WTC11 (cell line): ENCODE results near the gene LARP1.

Experiments used
- CBFB ChIP-seq: sonication (generic); formaldehyde crosslinking; IDR thresholded peaks from 2 replicates; pipeline ENCODE4 v1.8.1; 2022; ENCODE audit warnings: mild to moderate bottlenecking, low read depth, missing genetic modification reagents
- CTCF ChIP-seq: fragments of 200-600 bp; IDR thresholded peaks from 2 replicates; pipeline ENCODE4 v1.8.0; 2022; ENCODE audit warnings: antibody characterized with exemption
- FOXJ3 ChIP-seq: sonication (generic); formaldehyde crosslinking; IDR thresholded peaks from 2 replicates; pipeline ENCODE4 v1.9.0; 2021; ENCODE audit warnings: missing genetic modification reagents, mild to moderate bottlenecking, borderline replicate concordance
- MAX ChIP-seq: sonication (generic); formaldehyde crosslinking; IDR thresholded peaks from 2 replicates; pipeline ENCODE4 v1.8.0; 2022; ENCODE audit warnings: mild to moderate bottlenecking, missing genetic modification reagents
- NFE2L1 ChIP-seq: sonication (generic); formaldehyde crosslinking; IDR thresholded peaks from 2 replicates; pipeline ENCODE4 v1.8.1; 2023; ENCODE audit warnings: missing genetic modification reagents
- SOX15 ChIP-seq: fragments of 250-450 bp; sonication (Bioruptor Pico); IDR thresholded peaks from 2 replicates; pipeline ENCODE4 v1.9.0; 2021; ENCODE audit warnings: mild to moderate bottlenecking
- ZNF121 ChIP-seq: sonication (generic); formaldehyde crosslinking; IDR thresholded peaks from 2 replicates; pipeline ENCODE4 v1.8.0; 2023; ENCODE audit warnings: missing genetic modification reagents

GRCh38 chr5:154745349-154745748 is 9.8 kb upstream of the LARP1 start:
- TF ChIP-seq CTCF: no peak
- TF ChIP-seq NFE2L1 (CRISPR knock-in tag): no peak
- no peak for TF ChIP-seq MAX (CRISPR knock-in tag)
- no peak for TF ChIP-seq FOXJ3
- TF ChIP-seq SOX15: no peak
- no peak for TF ChIP-seq ZNF121 (CRISPR knock-in tag)
- no peak for TF ChIP-seq CBFB (CRISPR knock-in tag)
